ENCODE data around the gene MYH8.

The MYH8 gene

DNA sequence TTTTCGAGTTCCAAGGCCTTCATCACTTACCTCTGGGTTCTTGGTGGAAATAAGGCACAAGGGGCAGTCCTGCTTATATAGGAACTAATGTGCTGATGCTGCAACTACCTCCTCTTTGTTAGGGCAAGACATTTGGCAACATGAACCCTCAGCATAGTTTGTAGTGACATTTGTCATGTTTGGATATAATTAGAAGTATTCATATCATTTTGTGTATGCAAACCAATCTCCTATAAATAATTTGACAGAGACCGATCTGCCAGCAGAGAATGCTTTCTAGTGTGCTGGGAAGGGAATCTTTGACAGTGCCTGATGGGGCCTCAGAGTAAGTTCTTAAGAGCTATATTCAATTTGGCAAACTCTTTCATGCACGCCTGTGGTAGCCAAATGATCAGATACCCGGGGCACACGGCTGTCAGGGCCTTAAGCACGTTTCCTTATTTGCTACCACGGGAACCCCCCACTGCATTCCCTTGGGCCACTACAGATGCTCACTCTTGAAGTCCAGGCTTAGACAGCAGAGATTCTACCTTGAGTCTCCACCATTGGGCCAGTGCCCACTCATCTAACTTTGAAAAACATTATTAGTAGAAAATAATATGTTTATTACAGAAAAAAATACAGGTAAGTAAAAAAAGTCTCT is at the start of gene MYH8:
Gene MYH8, minus strand, starts transcription at position 51 of the 643 bp plus-strand sequence. CDS start 1,723 bp downstream, outside the sequence.
- no peak for DNase-seq (ENCODE audit: low spot score)

DNA sequence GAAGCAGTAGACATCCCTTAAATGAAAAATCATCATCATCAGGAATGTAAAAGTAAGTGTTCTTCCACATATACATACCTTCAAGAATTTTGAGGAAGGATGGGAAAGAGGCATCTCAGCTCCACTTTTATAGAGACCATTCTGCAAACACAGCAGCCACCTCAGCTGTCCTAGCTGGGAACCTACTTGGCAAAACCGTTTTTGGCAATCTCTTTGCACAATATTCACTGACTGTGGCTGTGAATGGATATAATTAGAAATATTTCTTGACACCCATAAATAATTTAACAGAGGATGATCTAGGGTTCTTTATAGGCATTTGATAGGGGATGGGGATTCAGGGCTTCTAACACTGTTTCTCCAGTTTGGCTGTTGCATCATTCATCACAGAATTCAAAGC is 47.7 kb upstream of the MYH8 start, which contains the start of gene MYH4:
Gene MYH4, minus strand, starts transcription at position 101 of the 400 bp plus-strand sequence. CDS start 2,814 bp downstream, outside the sequence.
- DNase-seq (ENCODE audit: low spot score): no peak

DNA sequence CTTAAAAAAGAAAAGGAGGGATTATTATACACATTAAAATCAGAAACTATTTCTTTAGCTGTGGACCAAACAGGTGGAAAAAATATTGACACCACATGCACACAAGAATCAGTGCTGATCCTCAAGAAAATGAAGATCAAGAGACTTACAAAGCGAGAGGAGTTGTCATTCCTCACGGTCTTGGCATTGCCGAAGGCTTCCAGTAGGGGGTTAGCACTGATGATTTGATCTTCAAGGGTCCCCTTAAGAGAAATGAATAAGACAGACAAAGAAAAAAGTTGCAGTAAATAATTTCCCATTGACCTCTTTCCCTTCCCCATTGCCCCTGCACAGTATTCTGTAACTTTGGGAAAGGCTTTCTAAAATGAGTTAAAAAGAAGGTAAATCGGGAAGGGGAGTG is 41.7 kb upstream of the MYH8 start:
- no peak for DNase-seq (ENCODE audit: low spot score)

DNA sequence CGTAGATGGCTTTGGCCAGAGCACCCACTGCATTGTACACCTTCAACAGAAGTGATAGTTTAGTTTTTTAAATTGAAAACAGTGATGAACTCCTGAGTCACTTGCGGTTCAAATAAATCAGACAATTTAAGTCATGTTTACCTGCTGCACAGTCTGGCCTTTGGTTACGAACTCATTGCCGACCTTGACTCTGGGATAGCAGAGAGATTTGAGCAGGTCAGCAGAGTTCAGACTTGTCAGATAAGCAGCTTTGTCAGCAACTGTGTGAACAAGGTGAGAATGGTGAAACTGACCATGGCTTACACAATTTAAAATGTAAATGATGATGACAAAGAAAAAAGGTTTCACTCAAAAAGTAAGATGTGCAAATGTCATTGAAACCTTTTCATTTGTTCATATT is 38.3 kb upstream of the MYH8 start:
- no peak for DNase-seq (ENCODE audit: low spot score)

DNA sequence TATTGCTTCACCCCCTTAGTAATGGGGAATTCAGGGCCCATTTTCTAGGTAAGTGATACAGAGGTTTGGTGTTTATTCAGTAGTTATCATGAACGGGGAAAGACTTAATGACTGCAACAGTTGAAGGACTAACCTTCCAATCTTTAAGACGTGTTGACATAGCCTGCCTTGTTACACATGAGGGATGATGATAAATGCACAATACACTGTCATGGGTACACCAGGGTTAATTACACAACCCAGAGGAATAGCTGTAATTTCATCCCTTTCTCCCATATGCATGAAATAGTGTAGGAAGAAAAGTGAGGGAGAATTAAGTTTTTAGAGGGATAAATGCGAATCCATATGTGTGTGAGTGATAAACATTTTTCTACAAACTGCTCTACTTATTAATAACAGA is 37.0 kb upstream of the MYH8 start:
- DNase-seq (ENCODE audit: low spot score): no peak

DNA sequence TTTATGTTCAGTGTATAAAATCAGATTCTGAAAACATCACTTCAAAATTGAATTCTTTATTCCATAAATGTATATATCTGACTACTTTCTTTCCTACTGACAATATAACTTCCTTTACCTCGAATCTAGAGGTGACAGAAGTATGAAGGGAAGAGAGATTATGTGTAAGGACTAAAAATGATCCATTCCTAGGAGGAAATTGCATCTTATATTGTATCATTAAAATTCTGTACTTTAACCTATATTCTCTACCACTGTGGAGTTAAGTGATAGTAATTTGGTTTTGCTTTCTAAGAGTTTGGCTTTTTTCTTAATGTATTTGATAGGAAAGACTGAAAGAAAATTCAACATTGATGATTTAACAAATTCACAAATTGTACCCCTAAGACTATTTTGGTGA is 36.2 kb upstream of the MYH8 start:
- DNase-seq (ENCODE audit: low spot score): no peak

DNA sequence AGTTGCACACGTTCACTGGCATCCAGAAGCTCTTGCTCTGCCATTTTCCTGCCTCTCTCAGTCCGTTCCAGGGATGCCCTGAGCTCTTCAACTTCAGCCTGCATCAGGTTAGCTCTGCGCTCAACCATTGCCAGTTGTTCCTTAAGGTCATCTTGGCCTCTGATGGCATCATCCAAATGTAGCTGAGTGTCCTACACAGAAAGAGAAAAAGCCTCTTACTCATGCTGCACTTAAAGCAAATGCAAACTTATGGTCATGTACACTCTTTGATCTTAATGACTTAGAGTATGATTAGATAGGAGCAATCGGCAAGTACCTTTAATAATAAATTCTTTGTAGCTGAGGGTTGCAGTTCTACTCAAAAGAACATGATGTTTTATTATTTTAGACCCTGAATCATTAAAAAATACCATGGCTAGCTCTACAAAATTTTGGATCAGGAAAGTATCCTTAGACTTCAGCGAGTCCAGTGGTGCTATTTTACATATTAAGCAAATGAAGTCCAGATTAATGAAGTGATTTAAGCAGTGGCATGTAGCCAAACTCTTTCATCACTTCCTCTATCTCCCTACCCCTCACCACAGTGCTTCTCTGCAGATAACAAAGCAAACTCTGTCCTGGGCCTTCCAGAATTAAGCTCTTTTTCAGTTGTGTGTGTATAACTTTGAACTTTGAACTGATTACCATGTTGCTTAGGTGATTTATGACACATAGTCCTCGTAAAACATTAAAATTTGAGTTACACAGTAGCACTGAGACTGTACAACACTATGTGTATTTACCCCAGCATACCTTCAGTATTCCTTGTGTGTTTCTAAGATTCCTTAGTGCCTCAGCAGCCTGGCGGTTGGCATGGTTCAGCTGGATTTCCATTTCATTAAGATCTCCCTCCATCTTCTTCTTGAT is 25.5 kb upstream of the MYH8 start:
- DNase-seq (ENCODE audit: low spot score): no peak

DNA sequence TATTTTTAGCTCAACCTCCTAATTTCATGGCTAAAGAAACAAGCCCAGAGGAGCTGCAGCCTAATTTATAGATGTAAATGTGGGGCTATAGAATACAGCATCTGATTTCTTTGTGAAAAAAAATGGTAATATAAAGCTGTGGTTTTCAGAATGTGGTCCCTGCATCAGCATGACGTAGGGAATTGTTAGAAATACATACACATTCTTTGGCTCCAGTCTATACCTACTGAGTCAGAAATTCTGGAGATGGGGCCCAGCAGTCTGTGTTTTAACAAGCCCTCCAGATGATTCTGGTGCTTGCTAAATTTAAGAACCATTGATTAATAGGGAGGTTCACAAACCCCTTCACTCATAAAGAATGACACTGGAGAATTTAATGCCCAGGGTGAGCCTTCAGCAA is 18.1 kb upstream of the MYH8 start:
- no peak for DNase-seq (ENCODE audit: low spot score)

DNA sequence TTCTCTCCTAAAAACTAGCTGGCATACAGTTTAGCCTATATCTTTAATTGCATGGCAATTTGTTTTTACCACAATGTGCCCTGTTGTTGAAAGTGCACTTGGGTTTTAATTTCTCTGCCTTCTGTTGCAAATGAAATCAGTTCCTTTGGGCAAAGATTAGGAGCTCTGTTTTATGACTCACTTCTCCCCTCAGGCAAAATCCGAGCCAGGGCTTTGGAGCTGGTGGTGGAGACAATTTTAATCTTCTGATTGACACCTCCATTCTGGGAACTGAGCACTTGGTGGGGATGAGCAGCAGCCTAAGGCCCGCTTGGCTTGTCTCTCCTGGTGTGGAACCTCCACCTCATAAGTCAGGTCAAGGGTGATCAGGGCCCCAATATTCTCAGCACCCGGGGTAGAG is 13.3 kb upstream of the MYH8 start:
- no peak for DNase-seq (ENCODE audit: low spot score)

DNA sequence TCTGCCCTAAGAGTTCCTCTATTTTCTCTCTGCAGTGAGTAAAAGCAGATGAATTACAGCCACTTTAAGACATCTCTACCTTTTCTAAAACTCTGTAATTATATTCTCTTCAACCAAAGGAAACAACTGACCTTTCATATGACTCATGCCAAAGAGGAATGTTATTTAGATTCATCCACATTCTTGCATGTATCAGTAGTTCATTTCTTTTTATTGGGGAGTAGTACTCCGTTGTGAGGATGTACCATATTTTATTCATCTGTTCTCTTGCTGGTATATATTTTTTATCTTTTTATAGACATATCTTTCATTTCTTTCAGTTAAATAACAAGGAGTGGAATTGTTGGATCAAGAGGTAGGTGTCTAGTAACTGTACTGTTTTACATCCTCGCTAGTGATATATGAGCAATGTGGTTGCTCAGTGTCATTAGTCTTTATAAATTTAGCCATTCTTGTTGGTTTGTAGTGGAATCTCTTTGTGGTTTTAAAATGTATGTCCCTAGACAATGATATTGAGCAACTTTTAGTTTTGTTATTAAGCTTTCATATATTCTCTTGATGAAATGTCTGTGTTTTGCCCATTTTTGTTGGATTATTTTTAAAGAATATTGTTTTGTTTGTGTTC is 7.8 kb upstream of the MYH8 start:
- DNase-seq (ENCODE audit: low spot score): no peak

DNA sequence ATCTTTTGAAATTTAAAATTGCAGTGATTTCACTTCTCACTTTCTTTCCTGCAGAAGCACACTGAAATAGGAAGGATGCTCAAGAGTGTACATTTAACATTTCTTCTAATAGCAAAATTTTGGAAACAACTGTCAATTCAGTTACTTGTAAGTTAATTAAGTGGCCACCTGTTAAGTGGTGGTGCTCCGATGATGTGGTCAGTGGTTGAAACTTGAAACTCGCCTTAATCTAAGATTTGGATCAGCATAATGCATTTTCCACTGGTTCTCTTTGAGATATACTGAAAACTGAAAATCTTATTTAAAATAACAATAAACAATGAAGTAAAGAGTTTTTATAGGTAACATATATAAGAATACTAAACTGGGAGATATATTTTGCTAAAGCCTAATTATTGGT is 7.0 kb upstream of the MYH8 start:
- no peak for DNase-seq (ENCODE audit: low spot score)

DNA sequence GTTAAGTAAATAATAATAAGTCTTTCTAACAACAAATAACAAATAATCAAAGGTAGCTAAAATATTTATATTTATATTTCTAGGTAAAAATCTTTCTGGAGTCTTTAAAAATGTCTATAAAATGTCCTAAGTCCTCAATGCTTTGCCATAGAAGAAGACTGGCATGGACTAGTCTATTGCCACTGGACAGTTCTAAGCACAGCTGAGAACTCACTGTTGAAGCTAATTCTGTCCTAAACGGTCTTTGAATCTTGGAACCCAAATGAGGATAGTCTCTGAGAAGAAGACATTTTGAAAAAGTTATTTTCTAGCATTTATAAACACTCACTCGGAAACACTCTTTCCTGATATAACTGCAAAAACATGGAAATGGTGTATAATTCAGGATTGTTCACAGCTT is 539 bp downstream of the MYH8 start:
- no peak for DNase-seq (ENCODE audit: low spot score)

DNA sequence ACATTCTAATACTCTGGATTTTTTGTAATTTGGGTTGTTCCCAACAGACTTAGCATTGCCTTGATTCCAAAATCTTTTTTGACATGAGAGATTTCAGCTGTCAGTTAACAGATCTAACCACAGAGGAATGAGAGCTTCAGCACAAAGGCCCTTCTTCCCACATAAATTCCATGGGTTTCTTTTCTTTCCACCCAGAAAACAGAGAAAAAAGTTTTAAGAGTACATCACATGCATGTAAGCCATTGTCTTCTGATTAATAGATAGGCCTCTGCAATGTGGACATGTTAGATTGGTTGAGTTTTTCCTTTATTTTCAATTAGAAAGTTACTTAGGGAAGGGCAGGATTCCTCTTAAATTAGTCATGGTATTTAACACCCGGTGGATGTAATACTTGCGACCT is 939 bp downstream of the MYH8 start:
- no peak for DNase-seq (ENCODE audit: low spot score)

DNA sequence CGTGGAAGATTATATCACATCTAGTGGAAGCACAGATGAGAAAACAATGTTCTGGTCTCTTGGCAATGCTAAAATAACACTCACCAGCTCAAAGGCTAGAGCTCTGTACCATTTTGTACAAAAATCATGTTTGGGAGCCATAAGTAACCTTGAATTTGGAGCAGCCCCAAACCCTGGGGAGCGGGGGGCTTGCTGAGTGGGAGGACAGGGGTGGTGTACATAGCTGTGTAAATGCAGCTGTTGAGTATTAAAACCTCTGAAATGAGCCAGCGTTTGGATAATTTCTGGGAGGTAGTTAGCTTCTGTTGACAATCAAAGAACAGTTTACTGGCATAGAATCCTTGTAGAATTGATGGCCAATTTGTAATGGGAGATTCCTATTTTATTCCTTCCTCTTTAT is 4.3 kb downstream of the MYH8 start:
- no peak for DNase-seq (ENCODE audit: low spot score)

DNA sequence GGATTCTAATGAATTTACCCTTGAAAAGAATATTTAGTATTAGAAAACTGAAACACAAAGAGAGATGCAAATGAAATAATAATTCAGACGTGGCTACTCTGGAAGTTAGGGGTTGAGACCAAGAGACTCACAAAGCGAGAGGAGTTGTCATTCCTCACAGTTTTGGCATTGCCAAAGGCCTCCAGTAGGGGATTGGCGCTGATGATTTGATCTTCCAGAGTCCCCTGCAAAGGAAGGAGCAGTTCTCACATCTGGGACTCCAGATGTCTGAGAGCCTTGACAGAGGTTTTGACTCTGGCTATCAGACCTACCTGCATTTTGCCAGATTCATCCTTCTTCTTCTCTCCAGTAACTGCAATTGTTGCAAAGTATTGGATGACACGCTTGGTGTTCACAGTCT is 6.6 kb downstream of the MYH8 start:
- no peak for DNase-seq (ENCODE audit: low spot score)

DNA sequence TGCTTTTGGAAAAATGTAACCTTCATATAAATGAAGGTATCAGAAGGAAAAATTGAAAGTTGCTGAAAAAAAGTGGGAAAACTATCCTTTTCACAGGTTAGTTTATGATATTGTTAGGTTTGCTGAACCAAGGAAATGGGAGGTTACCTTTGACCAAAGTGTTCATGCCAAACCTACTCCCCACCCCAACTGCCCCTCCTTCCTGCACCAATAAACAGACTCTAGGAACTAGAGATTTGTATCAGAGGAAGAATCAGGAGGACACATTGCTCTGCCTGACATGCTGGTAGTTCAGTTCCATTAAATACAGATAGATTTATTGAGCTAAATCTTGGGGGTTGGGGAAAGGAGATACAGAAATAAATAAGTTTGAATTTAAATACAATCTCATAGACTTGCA is 18.2 kb downstream of the MYH8 start:
- no peak for DNase-seq (ENCODE audit: low spot score)

DNA sequence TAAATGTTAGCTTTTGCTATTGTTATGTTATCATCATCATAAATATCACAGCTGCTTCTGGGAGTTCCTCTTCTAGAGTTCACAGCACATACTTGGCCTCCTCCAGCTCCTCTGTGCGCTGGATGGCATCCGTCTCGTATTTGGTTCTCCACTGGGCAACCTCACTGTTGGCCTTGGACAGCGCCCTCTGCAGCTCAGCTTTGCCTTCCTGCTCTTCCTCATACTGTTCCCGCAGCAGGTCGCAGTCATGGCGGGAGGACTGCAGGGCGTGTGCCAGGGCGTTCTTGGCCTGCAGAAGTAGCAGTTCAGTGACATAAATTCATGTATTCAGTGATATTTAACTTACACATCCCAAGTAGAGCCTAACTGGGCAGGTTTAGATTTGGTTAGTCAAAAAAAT is 23.4 kb downstream of the MYH8 start:
- DNase-seq (ENCODE audit: low spot score): no peak

DNA sequence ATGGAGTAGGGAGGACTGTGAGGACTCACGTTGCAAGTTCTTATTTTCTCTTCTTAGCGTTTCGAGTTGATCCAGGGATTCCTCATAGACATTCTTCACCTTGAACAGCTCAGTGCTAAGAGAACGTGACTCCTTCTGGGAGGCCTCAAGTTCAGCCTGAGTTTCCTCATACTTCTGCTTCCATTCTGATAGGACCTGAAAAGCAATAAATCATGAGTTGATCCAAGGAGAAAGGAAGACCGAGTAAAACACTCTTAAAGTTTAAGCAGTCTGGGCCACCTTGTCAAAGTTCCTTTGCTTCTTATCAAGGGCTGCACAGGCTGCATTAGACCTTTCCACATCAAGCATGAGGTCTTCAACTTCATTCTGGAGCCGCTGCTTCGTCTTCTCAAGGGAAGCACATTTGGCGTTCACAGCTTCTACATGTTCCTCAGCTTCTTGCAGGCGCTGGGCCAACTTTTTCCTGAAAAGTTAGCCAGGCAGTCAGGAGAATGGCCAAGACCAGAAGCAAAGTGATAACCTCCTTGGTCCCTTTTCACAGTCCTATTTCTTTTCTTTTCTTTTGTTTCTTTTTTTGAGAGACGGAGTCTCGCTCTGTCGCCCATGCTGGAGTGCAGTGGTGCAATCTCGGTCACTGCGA is 25.1 kb downstream of the MYH8 start:
- no peak for DNase-seq (ENCODE audit: low spot score)

DNA sequence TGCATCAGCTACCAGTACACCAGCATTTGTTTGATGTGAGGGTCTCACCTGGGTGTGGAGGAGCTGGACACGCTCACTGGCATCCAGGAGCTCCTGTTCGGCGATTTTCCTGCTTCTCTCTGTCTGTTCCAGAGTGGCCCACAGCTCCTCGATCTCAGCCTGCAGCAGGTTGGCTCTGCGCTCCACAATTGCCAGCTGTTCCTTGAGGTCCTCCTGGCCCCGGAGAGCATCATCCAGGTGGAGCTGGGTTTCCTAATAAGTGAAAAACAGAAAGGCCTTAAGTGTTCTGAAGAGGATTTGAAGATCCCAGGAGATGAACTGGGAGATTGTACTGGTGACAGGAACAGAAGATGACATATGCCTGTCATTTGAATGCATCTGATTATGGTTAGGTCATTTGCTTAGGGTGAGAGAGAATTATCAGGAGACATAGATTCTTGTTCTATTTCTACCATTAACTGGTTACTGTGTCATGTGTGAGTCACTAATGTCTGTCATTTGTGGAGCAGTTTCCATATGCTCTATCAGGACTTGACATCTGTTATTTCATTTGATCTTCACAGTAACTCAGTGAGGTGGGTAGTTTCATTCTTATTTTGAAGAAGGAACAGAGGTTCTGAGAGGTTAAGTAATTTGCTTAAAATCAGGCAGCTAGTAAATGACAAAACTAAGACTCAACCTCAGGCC is 27.4 kb downstream of the MYH8 start:
- DNase-seq (ENCODE audit: low spot score): no peak

DNA sequence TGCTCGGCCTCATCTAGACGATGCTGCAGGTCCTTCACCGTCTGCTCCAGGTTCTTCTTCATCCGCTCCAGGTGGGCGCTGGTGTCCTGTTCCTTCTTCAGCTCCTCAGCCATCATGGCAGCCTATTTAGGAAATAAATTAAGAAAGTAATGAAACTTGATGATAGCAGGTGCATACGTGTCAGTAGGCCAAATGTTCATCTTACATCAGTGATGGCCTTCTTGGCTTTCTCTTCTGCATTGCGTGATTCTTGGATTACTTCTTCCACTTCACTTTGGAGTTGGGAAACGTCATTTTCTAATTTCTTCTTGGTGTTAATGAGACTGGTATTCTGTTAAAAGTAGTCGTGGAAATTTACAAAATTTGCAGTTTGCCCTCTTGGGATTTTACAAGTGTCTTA is 28.9 kb downstream of the MYH8 start:
- DNase-seq (ENCODE audit: low spot score): no peak

DNA sequence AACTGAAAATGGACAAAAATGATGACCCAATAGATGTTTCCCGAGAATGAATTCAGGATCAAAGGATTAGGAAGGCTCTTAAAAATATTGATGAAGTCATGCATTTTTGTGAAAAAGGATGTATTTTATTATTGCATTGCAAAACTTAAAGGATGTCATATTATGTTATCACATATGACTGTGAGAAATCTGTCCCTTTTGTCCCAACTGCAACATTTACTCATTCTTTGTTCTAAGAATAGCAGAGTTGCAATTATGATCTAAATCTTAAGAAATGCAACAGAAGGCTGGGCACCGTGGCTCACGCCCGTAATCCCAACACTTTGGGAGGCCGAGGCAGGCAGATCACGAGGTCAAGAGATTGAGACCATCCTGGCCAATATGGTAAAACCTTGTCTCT is 35.9 kb downstream of the MYH8 start:
- DNase-seq (ENCODE audit: low spot score): no peak

DNA sequence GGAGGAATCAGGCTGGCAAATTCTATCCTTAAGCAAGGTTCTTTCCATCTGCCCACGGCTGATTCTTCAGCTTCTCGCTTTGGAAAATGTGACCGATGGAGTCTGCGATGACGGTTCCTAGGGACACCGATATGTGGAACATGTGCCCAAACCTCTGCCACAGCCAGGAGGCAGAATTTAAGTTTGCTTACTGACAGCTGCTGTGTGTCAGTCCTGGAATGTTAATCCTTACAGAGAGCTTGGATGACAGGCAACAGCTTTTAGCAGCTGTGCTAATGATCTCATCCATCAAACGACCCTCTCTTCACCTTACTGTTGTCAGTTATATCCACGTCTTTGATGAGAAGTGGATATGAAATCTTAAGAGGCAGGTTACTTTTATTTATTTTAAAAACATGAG is 37.6 kb downstream of the MYH8 start:
- DNase-seq (ENCODE audit: low spot score): no peak
